Activated naive CD4-positive, alpha-beta T cell treated with anti-CD3 and anti-CD28 coated beads, Interleukin-2, amount 10 ng/mL, durations not matched to agents 7 days and 5 days (primary cell): ENCODE results near the gene NRG2.

Source experiments
- CTCF ChIA-PET: fragments of 350-600 bp; sonication (Branson Sonifier 250); formaldehyde crosslinking; loops from one replicate; lab custom pipeline; 2021; ENCODE audit warnings: antibody characterized with exemption; lab: Charles Lee
- DNase-seq: peaks from one replicate; pipeline ENCODE4 v3.0.0-alpha.2; 2020
- H3K27ac Mint-ChIP-seq: one replicate; pipeline ENCODE4 v1.8.0; 2021; ENCODE audit warnings: mild to moderate bottlenecking, moderate library complexity, mixed read lengths
- H3K27me3 Mint-ChIP-seq: one replicate; pipeline ENCODE4 v1.8.0; 2021; ENCODE audit warnings: mild to moderate bottlenecking, mixed read lengths
- H3K36me3 Mint-ChIP-seq: one replicate; pipeline ENCODE4 v1.8.0; 2021; ENCODE audit warnings: mixed read lengths
- H3K4me1 Mint-ChIP-seq: one replicate; pipeline ENCODE4 v1.8.0; 2021; ENCODE audit warnings: mixed read lengths
- H3K4me3 Mint-ChIP-seq: one replicate; pipeline ENCODE4 v1.8.0; 2021; ENCODE audit warnings: mild to moderate bottlenecking, moderate library complexity, mixed read lengths
- H3K9me3 Mint-ChIP-seq: one replicate; pipeline ENCODE4 v1.8.0; 2021; ENCODE audit warnings: mixed read lengths

The NRG2 gene

DNA sequence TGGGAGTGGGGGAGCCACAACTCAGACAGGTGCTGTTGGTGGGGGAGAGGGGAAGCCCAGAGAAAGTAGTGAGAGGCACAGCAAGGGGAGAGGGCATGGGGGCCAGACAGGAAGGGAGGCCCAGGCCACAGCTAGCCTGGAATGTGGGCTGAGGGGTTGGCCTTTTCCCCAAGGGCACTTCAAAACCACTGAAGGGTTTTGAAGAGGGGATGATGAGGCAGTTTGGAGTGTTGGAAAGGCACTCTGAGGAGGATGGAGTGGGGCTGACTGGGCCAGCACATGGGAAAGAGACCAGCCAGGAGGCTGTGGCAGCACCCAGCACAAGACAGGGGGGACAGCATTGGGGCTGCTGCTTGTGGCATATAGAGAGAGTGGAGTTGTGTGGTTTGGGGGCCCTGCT is 243.7 kb downstream of the NRG2 start:
- no peak overlapping the region for H3K4me3 Mint-ChIP-seq

GRCh38 chr5:139798883-139799282 is 244.2 kb downstream of the NRG2 start:
- H3K36me3 Mint-ChIP-seq: no peaks in the 10 kb centered on the region
- no peak overlapping the region for H3K27ac Mint-ChIP-seq
- H3K9me3 Mint-ChIP-seq: no peaks in the 10 kb centered on the region
- H3K4me1 Mint-ChIP-seq: no peaks in the 10 kb centered on the region
- no peak overlapping the region for H3K4me3 Mint-ChIP-seq
- no peak for DNase-seq
- peaks cover 86% of the 10 kb centered on the region for H3K27me3 Mint-ChIP-seq
- CTCF ChIA-PET: interaction anchor here (4.3 kb wide), 1 partner anchor 12 kb away, joined by 20 read pairs; no protein-coding TSS in a partner anchor

More for the DNA sequence above, 243.7 kb downstream of the NRG2 start:
- Mint-ChIP-seq H3K9me3 (no peaks in the 10 kb centered on the region), H3K27ac (no peak overlapping the region), H3K27me3 (peaks cover 82% of the 10 kb centered on the region), H3K36me3 (no peaks in the 10 kb centered on the region), H3K4me1 (no peaks in the 10 kb centered on the region)
- CTCF ChIA-PET: interaction anchor here (0.8 to 4.3 kb wide), 3 partner anchors 12 to 169 kb away, joined by 3 to 20 read pairs (median 3); no protein-coding TSS in a partner anchor
- DNase-seq: no peak

- H3K4me3 Mint-ChIP-seq: no peak overlapping the region
- H3K9me3 Mint-ChIP-seq: no peaks in the 10 kb centered on the region
- DNase-seq: no peak
- CTCF ChIA-PET: interaction anchor here (2.2 to 4.3 kb wide), 2 partner anchors 11 to 171 kb away, joined by 6 to 20 read pairs; no protein-coding TSS in a partner anchor
- H3K27me3 Mint-ChIP-seq: peaks cover 89% of the 10 kb centered on the region
- no peaks in the 10 kb centered on the region for H3K4me1 Mint-ChIP-seq
- no peak overlapping the region for H3K27ac Mint-ChIP-seq
- no peaks in the 10 kb centered on the region for H3K36me3 Mint-ChIP-seq
Measured at GRCh38 chr5:139797856-139798510, 245.1 kb downstream of the NRG2 start.

- no peak for DNase-seq
- Mint-ChIP-seq H3K4me3 (no peak overlapping the region), H3K27ac (no peak overlapping the region), H3K4me1 (no peaks in the 10 kb centered on the region), H3K9me3 (no peaks in the 10 kb centered on the region), H3K36me3 (no peaks in the 10 kb centered on the region), H3K27me3 (peaks cover 96% of the 10 kb centered on the region)
- CTCF ChIA-PET: interaction anchor here (1.2 to 4.3 kb wide), 3 partner anchors 10 to 172 kb away, joined by 5 to 20 read pairs (median 6); no protein-coding TSS in a partner anchor
Measured at GRCh38 chr5:139797335-139797734, 245.8 kb downstream of the NRG2 start.
